MCF 10A (cell line): ENCODE results near the gene CTNNA2. TPM values are rescaled to one million over a fixed set of nuclear protein-coding genes. Genes with fewer than 3 reads are reported as not detected.

ENCODE experiments used
- BruUV-seq: library from RNA; stranded (reverse); fragments of 400-500 nt; replicated peaks from 2 replicates; lab custom pipeline; 2021; lab: Mats Ljungman, UMichigan
- CTCF ChIA-PET: fragments of 300-600 bp; sonication (Branson Sonifier 250); formaldehyde crosslinking; extraction: SDS; loops from one replicate; lab custom pipeline; 2021; ENCODE audit warnings: antibody characterized with exemption, inconsistent platforms; lab: Yijun Ruan, JAX
- POLR2A ChIA-PET: fragments of 300-600, 350-650 bp; sonication (Branson Sonifier 250); formaldehyde crosslinking; extraction: SDS; loops from one replicate; lab custom pipeline; 2020; ENCODE audit warnings: antibody characterized with exemption, inconsistent platforms; lab: Yijun Ruan, JAX
- DNase-seq: peaks from one replicate; pipeline ENCODE4 v3.0.0-alpha.2; 2018; ENCODE audit not compliant: unreplicated experiment
- H3K27ac Mint-ChIP-seq: one replicate; pipeline ENCODE4 v1.8.0; 2022; ENCODE audit warnings: mild to moderate bottlenecking, low read depth, mixed read lengths; ENCODE audit not compliant: unreplicated experiment
- H3K27me3 Mint-ChIP-seq: one replicate; pipeline ENCODE4 v1.8.0; 2022; ENCODE audit warnings: mixed read lengths; ENCODE audit not compliant: insufficient read depth, unreplicated experiment
- H3K36me3 Mint-ChIP-seq: one replicate; pipeline ENCODE4 v1.8.0; 2022; ENCODE audit warnings: mild to moderate bottlenecking, moderate library complexity, mixed read lengths; ENCODE audit not compliant: insufficient read depth, unreplicated experiment
- H3K4me1 Mint-ChIP-seq: one replicate; pipeline ENCODE4 v1.8.0; 2022; ENCODE audit warnings: mixed read lengths; ENCODE audit not compliant: insufficient read depth, unreplicated experiment
- H3K4me3 Mint-ChIP-seq: one replicate; pipeline ENCODE4 v1.8.0; 2022; ENCODE audit warnings: mild to moderate bottlenecking, moderate library complexity, mixed read lengths; ENCODE audit not compliant: unreplicated experiment
- H3K9me3 Mint-ChIP-seq: one replicate; pipeline ENCODE4 v1.8.0; 2022; ENCODE audit warnings: mixed read lengths; ENCODE audit not compliant: unreplicated experiment
- intact Hi-C: fragments of 100-400 bp; cut with micrococcal nuclease; formaldehyde crosslinking; loops from 2 replicates; pipeline ENCODE4 v1.14.1; 2022
- total RNA-seq: library from RNA; stranded (reverse); gene quantifications from 2 replicates; pipeline ENCODE4 v1.2.3, GENCODE V29; 2022
- TF ChIP-seq, protein P1 (sequence below): fragments of 200-600 bp; IDR thresholded peaks from one replicate; pipeline ENCODE4 v1.8.0; 2022; ENCODE audit warnings: antibody characterized with exemption, mild to moderate bottlenecking; ENCODE audit not compliant: unreplicated experiment

CTNNA2 gene
- total RNA-seq, 1 experiment from 2014 or later, result not detected

DNA sequence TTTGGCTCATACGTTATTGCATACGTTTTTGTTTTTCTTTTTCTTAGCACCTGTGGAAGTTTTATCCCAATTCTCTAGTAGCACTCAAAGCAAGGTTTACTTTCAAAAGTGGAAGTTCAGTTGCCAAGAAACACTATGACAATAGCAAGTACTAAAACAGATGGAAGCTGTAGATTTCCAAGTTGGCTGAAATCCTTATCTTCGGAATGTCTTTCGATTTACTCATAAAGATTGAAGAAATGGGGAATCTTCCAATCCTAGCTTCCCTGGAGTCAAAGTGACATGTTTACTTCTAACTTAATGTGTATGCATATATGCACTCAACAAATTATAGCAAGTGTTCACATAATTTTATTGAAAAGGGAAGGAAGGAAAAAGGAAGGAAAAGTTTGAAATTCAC is 307.4 kb downstream of the CTNNA2 start:
- H3K4me3 Mint-ChIP-seq, result no peak overlapping the region
- H3K36me3 Mint-ChIP-seq, result no peaks in the 10 kb centered on the region
- DNase-seq, result no peak
- BruUV-seq, result no TSS peak
- no peaks in the 10 kb centered on the region for H3K4me1 Mint-ChIP-seq
- intact Hi-C loops, result no loop called here
- CTCF ChIA-PET, result interaction anchor here (0.6 kb wide), 1 partner anchor 597 kb away, joined by 3 read pairs; no protein-coding TSS in a partner anchor
- no peaks in the 10 kb centered on the region for H3K27me3 Mint-ChIP-seq
- H3K9me3 Mint-ChIP-seq, result no peaks in the 10 kb centered on the region
- TF ChIP-seq, protein P1, sequence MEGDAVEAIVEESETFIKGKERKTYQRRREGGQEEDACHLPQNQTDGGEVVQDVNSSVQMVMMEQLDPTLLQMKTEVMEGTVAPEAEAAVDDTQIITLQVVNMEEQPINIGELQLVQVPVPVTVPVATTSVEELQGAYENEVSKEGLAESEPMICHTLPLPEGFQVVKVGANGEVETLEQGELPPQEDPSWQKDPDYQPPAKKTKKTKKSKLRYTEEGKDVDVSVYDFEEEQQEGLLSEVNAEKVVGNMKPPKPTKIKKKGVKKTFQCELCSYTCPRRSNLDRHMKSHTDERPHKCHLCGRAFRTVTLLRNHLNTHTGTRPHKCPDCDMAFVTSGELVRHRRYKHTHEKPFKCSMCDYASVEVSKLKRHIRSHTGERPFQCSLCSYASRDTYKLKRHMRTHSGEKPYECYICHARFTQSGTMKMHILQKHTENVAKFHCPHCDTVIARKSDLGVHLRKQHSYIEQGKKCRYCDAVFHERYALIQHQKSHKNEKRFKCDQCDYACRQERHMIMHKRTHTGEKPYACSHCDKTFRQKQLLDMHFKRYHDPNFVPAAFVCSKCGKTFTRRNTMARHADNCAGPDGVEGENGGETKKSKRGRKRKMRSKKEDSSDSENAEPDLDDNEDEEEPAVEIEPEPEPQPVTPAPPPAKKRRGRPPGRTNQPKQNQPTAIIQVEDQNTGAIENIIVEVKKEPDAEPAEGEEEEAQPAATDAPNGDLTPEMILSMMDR, result no peak
- POLR2A ChIA-PET, result no interaction called here
- H3K27ac Mint-ChIP-seq, result no peak overlapping the region

DNA sequence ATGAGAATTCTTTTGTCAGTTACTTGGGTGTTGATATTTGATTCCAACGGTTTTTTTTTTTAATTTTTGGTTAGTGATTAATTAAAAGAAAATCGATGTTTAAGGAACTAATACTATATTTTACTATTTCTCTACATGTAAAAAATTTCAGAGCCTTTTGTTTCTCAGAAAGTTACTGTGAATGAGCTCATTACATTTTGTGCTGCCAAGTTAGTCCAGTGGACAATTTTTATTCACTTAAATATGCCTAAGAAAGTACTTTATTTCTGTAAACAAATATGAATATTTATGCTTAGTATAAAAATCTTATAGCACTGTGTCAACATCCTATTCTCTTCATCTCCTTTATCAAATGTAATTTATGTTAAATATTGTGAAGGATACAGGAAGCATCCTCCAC is 309.3 kb downstream of the CTNNA2 start:
- no peak overlapping the region for H3K4me3 Mint-ChIP-seq
- H3K36me3 Mint-ChIP-seq, result no peaks in the 10 kb centered on the region
- no peaks in the 10 kb centered on the region for H3K9me3 Mint-ChIP-seq
- no peak for DNase-seq
- TF ChIP-seq, protein P1, result no peak
- no peaks in the 10 kb centered on the region for H3K4me1 Mint-ChIP-seq
- no TSS peak for BruUV-seq
- H3K27me3 Mint-ChIP-seq, result no peaks in the 10 kb centered on the region
- ChIA-PET POLR2A (interaction anchor here (0.6 kb wide), 1 partner anchor 211 kb away, joined by 3 read pairs; no protein-coding TSS in a partner anchor), CTCF (no interaction called here)
- no peak overlapping the region for H3K27ac Mint-ChIP-seq
- intact Hi-C loops, result no loop called here

DNA sequence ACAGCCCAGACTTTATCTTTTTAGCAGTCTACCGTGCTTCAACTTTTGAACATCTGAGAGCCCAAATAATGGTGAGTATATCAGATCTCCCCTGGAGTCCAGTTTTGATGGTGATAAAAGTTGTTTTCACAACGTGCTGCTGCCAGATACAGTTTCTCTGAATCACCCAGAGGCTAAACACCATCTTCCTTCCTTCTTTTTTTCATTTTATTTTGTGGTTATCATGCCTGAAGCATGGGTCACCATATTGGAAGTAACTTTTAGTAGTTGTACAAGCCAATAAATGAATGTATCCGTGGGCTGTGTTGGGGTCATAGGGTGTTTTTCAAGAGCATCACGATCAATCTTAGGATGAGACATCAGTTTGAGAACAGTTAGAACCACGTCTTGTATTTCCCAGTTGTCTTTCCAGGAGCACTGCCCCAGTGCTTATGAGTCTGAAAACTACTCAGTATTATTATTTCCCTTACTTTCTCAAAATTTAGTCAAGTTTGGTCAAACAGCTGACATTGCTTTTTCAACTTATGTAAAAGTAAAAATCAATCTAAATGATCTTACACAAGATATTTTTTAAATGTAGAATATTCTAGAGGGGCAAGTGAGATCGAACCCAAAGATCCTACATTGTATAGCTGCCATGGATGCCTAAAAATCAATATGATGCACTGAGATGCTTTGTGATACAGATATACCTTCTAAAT is 311.4 kb downstream of the CTNNA2 start:
- H3K4me3 Mint-ChIP-seq, result no peak overlapping the region
- DNase-seq, result no peak
- ChIA-PET CTCF (no interaction called here), POLR2A (no interaction called here)
- H3K27ac Mint-ChIP-seq, result no peak overlapping the region
- TF ChIP-seq, protein P1, result no peak
- no peaks in the 10 kb centered on the region for H3K9me3 Mint-ChIP-seq
- no TSS peak for BruUV-seq
- H3K27me3 Mint-ChIP-seq, result no peaks in the 10 kb centered on the region
- intact Hi-C loops, result no loop called here
- H3K4me1 Mint-ChIP-seq, result no peaks in the 10 kb centered on the region
- no peaks in the 10 kb centered on the region for H3K36me3 Mint-ChIP-seq

DNA sequence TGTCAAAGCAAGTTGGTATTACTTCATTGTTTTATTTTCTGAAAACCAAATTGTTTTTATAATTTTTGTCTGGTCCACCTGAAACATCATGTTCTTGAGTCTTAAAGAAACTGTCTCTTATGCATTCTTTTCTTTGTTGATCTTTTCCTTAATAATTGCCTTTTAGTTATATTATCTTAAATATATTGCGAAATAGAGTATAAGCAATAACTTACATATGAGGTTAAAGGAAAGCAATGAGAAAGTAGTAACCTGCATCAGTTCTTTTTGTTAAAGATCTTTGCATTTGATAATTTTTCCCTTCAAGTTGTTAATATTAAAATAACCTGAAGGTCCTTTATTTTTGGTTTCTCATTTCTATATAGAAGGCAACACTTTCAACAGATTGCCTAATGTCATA is 315.0 kb downstream of the CTNNA2 start:
- Mint-ChIP-seq H3K4me3 (no peak overlapping the region), H3K9me3 (no peaks in the 10 kb centered on the region), H3K4me1 (no peaks in the 10 kb centered on the region), H3K36me3 (no peaks in the 10 kb centered on the region), H3K27ac (no peak overlapping the region), H3K27me3 (no peaks in the 10 kb centered on the region)
- POLR2A ChIA-PET, result interaction anchor here (0.7 kb wide), 1 partner anchor 28 kb away, joined by 3 read pairs; no protein-coding TSS in a partner anchor
- TF ChIP-seq, protein P1, result no peak
- intact Hi-C loops, result no loop called here
- CTCF ChIA-PET, result interaction anchor here (1.0 kb wide), 1 partner anchor 27 kb away, joined by 4 read pairs; no protein-coding TSS in a partner anchor
- no TSS peak for BruUV-seq
- DNase-seq, result no peak
